Frontal cortex (tissue), 4 donors: ENCODE measurements around the gene ARHGAP21. TPM values are rescaled to one million over a fixed set of nuclear protein-coding genes. Genes with fewer than 3 reads are reported as not detected.
A peak's percentile ranks its signal among the peaks of the same experiment; 100 is the strongest.
"Not testable (repeated sequence)": the region's sequence is repeated elsewhere in the genome, so short reads cannot be mapped to it uniquely, and the experiment has no call there.

Experiments used
- DNase-seq, 2 donors: peaks; one replicate each; pipeline ENCODE4 v3.0.0; 2012; ENCODE audit warnings: low spot score in 2 of 2
- FAIRE-seq: peaks from 2 replicates; lab custom pipeline; 2012; peaks lifted over from hg19 to GRCh38; lab: Jason Lieb, UNC
- total RNA-seq: library from RNA; depleted of rRNA; stranded (reverse); fragments of >200 nt; gene quantifications from one replicate; pipeline ENCODE4 v1.2.3, GENCODE V29; 2014
- donor health status: control.
- donor health status: control.
- donor health status: control.

Gene ARHGAP21
- 228 TPM for total RNA-seq

DNA sequence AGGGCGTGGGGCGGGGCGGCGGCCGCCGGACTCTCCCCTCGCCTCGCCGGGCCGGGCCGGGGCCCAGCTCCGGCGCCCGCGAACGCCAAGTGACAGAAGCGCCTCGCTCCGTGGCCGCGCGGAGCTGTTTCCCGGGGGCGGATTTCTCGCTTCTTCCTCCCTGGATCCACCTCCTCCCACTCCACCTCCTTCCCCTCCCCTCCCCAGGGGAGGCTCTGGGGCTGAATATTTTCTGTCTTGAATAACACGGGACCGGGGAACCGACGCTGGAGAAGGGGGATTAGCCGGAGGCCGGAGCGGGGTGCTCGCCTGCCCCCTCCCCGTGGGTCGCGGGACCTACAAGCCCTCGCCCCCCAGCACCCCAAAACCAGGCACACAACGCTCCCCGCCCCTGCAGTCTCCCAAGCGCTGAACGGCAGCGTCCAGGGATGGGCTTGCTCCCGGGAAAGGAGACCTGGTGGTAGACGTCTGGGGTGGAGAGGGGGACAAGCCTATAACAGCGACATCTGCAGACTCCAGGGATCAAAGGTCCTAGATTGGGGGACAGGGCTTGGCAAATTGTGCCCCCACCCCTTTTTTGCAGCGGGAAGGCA is at the start of gene ARHGAP21:
Gene ARHGAP21 (minus strand): TSS at position 100 of the 593 bp plus-strand sequence. CDS start 1,988 bp downstream, outside the sequence.
- DNase-seq (peak; percentile 52 to 68), FAIRE-seq (no peak)

DNA sequence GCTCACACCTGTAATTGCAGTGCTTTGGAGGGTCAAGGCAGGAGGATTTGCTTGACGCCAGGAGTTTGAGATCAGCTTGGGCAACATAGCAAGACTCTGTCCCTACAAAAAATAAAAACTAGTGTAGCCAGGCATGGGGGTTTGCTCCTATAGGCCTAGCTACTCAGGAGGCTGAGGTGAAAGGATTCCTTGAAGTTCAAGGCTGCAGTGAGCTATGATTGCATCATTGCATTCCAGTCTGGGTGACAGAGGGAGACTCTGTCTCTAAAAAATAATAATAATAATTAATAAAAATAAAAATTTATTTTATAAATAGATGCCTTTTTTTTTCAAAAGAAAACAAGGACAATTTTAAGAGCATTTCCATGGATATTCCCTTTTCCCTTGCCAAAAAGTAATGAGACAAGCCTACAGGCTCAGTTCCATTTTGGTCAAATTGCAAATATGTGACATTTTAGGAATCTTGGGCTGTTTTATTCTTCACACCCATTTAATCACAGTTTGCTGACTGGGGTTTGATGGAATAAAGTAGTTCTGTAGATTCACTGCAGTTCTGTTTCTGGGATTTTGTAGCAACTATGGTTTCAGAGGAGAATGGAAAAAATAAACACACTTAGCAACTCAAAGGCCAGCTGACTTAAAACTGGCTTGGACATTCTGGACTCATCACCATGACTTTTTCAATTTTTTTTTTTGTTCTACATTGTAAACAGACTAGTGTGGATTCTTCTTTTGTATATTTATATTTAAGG is 48.4 kb upstream of the ARHGAP21 start:
- FAIRE-seq (no peak), DNase-seq (no peak)

DNA sequence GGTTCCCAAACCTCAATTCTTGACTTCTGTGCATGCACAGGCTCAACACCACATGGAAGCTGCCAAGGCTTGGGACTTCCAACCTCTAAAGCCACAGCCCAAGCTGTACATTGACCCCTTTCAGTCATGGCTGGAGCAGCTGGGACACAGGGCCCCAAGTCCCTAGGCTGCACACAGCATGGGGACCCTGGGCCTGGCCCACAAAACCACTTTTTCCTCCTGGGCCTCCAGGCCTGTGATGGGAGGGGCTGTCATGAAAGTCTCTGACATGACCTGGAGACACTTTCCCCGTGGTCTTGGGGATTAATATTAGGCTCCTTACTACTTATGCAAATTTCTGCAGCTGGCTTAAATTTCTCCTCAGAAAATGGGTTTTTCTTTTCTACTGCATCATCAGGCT is 41.3 kb upstream of the ARHGAP21 start:
- FAIRE-seq, DNase-seq: not testable (repeated sequence)

DNA sequence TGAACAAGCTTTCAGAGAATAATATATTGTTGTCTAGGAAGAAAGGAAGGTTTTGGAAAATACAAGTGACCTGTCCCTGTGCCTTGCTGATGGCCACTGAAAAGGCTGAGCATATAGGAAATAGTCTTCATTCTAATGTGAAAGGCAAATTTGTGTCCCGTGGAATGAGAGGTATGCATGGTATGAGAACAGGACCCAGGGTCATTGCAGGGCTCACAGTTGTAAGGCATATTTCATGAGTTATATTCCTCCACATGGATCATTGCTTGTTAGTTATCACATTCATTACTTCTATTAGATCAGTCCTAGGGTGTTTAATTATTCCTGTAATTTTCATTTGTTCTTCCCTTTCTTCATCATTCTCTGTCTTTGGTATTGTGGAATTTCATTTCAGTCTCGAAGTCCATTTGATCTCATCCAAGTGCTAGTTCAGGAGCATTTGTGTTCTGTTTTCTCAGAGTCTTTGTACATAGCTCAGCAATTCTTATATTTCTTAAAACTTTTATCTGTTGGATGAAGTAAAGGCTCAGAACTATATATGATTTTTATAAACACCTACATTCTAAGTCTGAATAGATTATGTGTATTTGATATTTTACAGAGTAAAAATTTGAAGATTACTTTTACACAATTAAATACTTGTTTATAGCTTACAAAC is 39.4 kb upstream of the ARHGAP21 start:
- DNase-seq (no peak), FAIRE-seq (no peak)

DNA sequence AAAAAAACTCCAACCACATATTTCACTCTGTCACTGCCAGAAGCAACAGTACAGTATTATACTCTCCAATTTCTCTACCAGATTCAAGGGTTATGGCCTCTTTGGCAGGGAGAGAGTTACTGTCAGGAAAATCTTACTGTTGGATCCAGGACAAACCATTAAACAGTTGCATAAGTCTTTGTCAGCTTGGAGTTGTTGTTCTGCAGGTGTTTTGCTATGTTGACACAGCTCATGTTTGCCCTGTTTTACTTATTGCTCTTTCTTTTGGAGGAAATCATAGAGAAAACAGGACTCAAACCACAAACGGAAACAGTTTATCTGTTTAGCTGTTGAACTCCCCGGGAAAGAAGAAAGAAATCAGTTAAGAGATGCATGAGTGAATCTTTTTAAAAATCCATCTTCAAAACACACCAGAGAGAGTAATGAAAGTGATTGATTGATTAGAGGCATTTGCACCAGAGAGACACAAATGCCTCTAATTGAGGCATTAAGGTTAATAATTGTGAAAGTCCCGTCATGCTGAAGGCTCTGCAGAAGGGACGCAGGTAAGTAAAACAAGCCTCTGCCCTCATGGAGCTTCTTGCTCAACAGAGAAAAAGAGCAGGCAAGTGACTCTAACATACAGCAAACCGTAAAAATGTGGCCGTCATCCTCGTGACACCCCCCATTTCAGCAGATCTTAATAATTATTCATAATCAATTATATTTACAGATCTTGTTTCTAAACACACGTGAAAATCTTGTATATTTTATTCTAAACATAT is 38.7 kb upstream of the ARHGAP21 start:
- no peak for DNase-seq
- FAIRE-seq: no peak

DNA sequence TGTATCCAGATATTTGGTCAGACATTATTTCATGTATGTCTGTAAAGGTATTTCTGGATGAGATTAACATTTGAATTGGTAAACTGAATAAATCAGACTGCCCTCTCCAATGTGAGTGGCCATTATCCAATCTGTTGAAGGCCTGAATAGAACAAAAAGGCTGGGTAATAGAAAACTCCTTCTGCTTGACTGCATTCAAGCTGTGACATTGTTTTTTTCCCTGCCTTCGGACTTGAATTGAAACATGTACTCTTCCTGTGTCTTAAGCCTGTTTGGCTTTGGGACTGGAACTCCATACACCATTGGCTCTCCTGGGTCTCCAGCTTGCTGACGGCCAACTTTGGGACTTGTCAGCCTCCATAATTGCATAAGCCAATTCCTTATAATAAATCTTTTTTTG is 36.0 kb upstream of the ARHGAP21 start:
- no peak for FAIRE-seq
- no peak for DNase-seq

DNA sequence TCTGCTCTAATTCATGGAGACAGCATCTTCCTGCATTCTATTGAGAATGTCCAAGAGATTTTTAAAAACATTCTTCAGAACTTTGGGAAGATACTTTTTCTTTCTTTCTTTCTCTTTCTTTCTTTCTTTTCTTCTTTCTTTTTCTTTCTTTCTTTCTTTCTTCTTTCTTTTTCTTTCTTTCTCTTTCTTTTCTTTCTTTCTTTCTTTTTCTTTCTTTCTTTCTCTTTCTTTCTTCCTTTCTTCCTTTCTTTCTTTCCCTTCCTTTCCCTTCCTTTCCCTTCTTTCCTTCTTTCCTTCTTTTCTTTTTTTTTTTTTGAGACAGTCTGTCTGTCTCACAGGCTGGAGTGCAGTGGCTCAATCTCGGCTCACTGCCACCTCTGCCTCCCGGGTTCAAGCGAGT is 34.6 kb upstream of the ARHGAP21 start:
- DNase-seq, FAIRE-seq: not testable (repeated sequence)

DNA sequence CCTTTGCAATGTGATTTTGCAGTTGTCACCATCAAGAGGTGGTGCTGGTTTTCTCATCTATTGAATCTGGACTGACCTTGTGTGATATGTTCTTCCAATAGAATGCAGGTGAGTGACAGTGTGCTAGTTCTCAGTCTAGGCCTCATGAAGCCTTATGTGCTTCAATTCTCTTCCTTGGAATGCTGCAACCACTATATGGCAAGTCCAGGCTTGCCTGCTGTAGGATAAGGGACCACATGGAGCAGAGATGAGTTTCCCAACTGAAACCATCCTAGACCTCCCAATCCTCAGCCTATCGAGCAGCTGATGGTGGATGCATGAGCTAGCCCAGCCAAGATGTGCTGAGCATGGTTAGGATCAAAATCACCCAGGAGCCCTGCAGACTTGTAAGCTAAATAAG is 32.6 kb upstream of the ARHGAP21 start:
- FAIRE-seq (no peak), DNase-seq (no peak)

DNA sequence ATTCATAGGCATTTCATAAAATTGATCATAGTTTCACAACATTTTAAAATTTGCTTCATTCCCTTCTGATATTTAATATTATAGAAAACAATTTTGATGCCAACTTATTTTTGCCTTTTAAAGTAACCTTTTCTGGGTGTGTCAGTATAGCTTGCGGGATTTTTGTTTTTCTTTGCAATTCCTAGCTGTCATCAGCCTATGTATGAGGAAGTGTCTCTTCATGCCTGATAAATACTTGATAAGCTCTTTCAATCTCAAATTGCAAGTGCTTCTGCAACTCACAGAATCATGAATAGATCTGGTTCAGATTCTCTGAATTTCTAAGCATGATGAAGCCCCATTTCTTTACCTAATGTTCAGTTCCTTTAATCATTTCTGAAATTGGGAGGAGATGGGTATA is 28.0 kb upstream of the ARHGAP21 start:
- FAIRE-seq (no peak), DNase-seq (no peak)

DNA sequence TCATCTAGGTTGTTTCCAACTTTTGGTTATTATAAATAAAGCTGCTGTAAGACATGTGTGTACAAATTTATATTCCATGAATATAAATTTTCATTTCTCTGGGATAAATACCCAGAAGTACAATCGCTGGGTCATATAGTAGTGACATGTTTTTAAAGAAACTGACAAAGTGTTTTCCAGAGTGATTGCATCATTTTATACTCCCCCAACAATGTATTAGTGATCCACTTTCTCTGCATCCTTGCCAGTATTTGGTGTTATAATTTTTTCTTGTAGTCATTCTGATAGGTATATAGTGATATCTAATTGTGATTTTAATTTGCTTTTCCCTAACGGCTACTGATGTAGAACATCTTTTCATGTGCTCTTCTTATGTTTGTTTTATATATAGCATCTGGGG is 27.0 kb upstream of the ARHGAP21 start:
- no peak for DNase-seq
- no peak for FAIRE-seq

DNA sequence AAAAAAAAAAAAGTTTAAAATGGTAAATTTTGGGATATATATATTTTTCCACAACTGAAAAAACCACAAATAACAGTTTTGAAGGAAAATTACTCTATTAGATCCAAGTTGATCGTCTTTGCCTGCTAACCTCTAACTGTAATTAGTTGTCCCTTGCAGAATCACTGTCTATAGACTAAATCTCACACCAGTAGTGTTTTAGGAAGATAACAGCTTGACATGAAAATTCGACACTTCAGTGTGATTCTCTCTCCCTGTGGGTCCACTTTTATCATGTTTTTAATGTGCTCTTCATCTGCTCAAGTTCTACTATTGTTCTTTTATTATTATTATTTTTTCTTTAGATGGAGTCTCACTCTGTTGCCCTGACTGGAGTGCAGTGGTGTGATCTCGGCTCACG is 24.5 kb upstream of the ARHGAP21 start:
- FAIRE-seq: no peak
- no peak for DNase-seq

DNA sequence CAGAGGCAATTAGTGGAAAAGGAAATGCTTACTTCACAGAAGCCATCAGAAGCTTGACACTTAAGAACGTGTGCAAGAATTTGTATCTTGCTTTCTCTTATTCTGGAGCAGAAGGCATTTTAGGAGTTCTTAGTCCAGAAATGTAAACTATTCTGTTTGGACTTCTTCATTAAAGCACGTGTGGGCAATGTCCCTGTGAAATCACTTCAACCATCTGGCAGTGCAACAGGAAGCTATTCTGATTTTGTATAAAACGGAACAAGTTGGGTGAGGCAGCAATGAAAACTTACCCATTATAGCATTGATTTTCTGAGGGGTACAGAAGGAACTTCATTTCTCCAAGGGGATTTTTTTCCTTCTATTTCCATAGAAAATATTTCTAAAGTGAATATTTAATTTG is 21.3 kb upstream of the ARHGAP21 start:
- no peak for FAIRE-seq

DNA sequence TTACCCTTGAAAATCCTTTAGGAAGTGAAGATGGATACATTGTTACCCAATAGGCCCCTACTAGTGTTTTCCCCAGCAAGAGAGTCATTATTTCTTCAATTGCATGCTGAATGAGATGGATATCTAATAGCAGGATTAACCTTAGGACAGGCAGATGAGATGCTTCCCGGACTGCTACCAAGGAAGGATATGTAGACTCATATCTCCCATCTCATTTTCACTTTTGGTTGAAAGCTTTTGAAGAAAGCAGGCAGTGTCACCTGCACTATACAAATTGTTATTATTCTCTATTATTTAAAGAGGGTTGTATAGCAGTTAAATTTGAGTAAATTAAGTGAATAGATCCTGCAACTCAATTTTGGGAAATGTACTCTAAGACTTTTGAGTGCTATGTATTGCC is 17.0 kb upstream of the ARHGAP21 start:
- FAIRE-seq: no peak
- no peak for DNase-seq

More for the DNA sequence above, 21.3 kb upstream of the ARHGAP21 start:
- no peak for DNase-seq

DNA sequence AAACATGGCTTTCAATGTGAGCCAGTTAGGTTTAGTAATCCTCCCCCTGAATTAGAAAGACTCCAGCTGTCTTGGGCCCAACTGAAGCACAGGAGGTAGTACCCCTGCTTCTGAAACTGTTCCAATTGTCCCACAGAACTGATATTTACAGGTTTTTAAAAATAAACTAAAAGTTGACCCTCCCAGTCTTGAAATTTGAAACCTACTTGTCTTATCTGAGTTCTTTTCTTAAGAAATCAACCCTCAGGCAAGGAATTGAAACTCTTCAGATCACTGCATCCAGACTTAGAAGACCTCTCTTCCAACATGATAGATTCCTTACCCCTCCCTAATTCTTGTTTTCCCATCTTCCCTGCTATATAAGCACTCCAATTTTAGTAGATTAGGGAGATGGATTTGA is 13.3 kb upstream of the ARHGAP21 start:
- no peak for DNase-seq
- FAIRE-seq: no peak

DNA sequence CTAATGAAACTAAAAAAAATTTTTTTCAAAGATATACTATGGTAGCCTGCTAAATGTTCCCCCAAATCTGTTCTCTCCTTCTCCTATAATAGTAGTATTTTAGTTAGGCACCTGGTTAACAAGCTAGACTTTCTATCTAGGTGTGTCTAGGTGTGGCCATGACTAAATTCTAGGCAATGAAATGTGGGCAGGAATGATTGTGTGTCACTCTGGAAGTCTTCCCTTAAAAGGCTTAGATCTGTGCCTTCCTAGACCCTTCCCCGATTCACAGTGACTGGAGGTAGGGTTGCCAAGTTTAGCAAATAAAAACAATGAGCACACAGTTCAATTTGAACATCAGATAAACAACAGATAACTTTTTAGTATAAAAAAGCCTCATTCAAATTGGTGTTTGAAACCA is 8.3 kb upstream of the ARHGAP21 start:
- FAIRE-seq (no peak), DNase-seq (no peak)

DNA sequence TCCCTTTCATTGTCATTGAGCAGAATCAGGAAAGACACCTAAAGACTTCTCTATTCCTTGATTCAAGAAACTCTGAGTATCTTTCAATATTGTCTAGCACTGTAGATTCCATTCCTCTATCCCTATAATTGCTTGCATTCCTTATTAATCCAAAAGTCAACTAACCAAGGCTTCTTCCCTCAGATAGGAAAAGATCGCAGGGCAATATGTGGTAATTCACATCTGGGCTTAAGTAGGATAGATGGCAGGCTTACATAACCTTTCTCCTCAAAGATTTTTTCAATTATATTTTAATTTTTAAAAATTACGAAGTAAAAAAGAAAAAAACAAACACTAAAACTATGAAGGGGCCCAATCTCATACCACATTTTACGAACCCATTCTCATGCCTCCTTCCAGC is 7.1 kb upstream of the ARHGAP21 start:
- DNase-seq: no peak
- no peak for FAIRE-seq

DNA sequence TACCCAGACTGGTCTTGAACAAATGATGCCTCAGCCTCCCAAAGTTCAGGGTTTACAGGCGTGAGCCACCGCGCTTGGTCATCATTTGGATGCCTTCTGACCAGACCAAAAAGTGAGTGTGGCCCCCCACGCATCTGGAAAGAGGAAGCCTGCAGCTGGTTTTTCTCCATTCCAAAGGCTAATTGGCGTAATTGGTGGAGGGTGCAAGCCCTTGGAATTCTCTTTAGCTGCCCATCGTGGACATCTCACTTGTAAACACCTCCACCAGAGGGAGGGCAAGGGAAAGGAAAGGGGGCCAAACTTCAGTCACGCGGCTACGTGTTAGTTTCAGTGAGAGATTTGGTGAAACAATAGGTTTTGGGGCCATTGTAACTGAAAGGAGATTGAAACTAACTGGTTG is 4.1 kb upstream of the ARHGAP21 start:
- no peak for FAIRE-seq
- DNase-seq: no peak

DNA sequence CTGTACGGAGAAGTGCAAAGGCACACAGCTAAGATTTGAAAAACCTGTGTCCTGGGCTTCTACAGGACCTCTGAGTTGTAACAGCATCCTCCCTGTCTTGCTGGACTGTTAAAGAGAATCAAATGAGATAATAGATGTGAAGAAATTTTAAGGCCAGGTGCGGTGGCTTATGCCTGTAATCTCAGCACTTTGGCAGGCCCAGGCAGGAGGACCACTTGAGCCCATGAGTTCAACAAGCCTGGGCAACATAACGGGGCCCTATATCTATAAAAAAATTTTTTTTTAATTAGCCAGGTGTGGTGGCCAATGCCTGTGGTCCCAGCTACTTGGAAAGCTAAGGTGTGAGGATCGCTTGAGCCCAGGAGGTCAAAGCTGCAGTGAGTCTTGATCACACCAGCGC is 2.9 kb upstream of the ARHGAP21 start:
- DNase-seq: no peak
- no peak for FAIRE-seq

DNA sequence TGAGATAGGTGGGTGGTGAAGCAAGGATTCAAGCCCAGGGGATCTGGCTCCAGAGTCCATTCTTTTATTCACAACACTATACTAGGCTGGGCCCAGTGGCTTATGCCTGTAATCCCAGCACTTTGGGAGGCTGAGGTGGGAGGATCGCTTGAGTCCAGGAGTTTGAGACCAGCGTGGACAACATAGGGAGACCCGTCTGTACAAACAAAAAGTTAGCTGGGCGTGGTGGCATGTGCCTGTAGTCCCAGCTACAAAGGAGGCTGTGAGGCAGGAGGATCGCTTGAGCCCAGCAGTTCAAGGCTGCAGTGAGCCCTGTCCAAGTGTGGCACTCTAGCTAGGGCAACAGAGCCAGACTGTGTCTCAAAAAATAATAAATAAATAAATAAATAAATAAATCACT is 2.3 kb upstream of the ARHGAP21 start:
- not testable (repeated sequence) for FAIRE-seq

DNA sequence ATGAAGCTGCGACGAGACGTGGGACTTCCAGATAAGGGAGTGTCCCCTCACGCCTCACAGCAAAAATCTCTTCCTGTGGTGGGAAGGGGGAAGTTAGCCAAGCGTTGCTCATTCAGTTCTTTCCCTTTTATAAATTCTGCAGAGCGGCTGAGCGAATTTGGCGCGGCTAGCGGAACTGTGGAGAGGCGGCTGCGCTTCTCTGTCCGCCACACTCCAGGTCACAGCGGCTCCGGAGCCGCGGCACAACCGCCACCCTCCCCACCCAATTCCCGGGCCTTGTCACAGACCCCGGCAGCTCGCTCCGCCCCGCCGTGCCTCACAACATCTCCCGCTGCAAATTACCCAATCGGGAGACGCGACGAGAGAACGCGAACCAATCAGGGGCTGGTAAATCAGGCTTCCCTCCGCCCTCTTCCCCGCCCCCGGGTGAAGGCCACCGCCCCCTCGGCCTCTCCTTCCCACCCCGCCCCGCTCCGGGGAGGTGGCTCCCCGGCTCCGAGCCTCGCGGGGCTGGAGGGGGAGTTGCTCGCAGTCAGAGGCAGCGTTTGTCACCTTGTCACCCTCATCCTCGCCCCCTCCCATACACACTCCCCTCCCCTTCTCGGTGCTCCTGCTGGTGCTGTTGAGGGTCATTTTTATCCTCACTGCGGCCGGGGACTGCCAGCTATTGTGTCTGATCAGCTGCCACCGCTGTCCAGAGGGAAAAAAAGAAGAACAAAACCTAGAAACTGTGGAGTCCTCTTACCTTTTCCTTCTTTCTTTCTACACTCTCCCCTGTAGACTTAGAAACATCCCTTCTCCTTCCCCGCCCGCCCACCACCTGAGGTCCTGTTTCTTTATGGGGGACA is 918 bp upstream of the ARHGAP21 start:
- FAIRE-seq: no peak
- peak; percentile 93 to 96 for DNase-seq

More for the DNA sequence above, 2.3 kb upstream of the ARHGAP21 start:
- not testable (repeated sequence) for DNase-seq
